B cell (primary cell): ENCODE measurements around the gene CEBPZOS.
"Not testable (repeated sequence)": the region's sequence is repeated elsewhere in the genome, so short reads cannot be mapped to it uniquely, and the experiment has no call there.

Experiments used
- CTCF ChIP-seq: fragments of 200-600 bp; IDR thresholded peaks from one replicate; pipeline ENCODE4 v1.8.0; 2022; ENCODE audit warnings: antibody characterized with exemption, mild to moderate bottlenecking
- EZH2 ChIP-seq: IDR thresholded peaks from 2 replicates; pipeline ENCODE4 v1.6.1; 2012; ENCODE audit warnings: borderline replicate concordance, low read depth, mild to moderate bottlenecking, moderate library complexity, low read length; ENCODE audit not compliant: insufficient read depth, poor library complexity, severe bottlenecking

- not testable (repeated sequence) for TF ChIP-seq CTCF, EZH2
Measured at GRCh38 chr2:37205071-37205661, 8.9 kb downstream of the CEBPZOS start.
